GM21390 (cell line): ENCODE results near the gene FASTK.
"Not testable (repeated sequence)": the region's sequence is repeated elsewhere in the genome, so short reads cannot be mapped to it uniquely, and the experiment has no call there.

Experiments
- ATAC-seq: cut with Tn5 transposase; IDR thresholded peaks from one replicate; pipeline ENCODE4 v1.9.1; 2021; ENCODE audit not compliant: unreplicated experiment

The FASTK gene

DNA sequence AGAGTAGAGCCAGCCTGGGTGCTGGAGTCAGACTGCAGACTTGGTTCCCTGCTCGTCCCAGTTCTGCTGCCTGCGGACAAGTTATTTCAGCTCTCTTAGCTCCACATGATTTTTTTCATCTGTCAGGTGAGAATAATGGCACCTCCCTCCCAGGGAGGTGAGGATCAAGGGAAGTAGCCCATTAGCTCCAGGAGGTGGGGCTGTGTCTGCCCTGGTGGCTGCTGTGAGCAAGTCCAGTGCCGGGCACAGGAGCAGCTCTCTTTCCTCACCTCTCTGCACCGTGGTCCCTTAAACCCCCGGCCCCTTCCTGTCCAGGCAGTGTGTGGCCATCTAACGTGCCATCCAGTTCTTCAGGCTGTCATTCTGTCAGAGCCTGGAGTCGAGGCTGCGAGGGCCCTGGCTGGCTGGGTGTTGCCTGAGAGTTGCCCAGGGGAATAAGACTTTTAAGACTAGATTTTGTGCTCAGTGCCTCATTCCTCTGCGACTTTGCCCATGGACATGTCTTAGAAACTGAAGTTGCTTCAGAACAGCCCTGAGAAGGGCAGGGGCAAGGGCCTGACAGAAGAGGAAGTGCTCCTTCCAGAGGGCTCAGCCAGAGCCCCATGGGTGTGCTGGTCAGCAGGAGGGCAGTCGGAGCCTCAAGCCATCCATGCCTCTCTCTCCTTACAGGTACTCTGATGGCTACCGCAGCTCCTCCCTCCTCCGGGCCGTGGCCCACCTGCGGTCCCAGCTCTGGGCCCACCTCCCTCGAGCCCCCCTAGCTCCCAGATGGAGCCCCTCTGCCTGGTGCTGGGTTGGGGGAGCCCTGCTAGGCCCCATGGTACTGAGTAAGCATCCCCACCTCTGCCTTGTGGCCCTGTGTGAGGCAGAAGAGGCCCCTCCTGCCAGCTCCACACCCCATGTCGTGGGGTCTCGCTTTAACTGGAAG, 47.4 kb downstream of the FASTK start:
- ATAC-seq = no peak

DNA sequence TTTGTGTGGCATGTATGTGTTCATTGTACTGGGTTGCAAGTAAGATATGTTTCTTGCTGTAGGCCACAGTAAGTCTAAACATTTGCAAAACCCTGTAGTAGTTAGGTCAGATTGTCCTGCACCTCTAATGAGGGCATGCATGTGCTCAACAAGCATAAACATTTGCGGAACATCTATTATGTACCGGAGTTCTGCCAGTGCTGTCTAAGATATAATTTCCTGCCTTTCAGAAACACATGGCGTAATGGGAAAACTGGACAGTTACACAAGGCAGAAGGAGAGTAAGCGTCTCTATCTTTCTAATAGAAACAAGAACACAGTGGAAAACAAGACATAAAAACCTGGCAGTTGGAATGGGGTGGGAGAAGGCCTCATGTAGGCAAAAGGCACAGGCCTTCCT, 49.6 kb downstream of the FASTK start:
- no peak for ATAC-seq

DNA sequence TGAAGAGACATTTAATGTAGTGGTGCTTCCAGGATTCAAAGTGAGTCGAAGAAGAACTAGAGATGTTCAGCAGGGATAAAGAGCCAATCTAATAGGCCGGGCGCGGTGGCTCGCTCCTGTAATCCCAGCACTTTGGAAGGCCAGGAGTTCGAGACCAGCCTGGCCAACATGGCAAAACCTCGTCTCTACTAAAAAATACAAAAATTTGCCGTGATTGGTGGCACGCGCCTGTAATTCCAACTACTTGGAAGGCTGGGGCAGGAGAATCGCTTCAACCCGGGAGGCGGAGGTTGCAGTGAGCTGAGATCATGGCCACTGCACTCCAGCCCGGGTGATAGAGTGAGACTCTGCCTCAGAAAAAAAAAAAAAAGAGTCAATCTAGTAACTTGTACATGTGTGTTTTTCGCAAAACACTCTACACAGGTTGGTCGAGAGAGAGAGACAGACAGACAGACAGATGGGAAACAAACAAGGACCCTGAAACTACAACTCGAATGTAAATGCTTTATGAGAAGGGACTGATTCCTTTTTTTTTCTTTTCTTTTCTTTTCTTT, 51.6 kb downstream of the FASTK start:
- no peak for ATAC-seq

DNA sequence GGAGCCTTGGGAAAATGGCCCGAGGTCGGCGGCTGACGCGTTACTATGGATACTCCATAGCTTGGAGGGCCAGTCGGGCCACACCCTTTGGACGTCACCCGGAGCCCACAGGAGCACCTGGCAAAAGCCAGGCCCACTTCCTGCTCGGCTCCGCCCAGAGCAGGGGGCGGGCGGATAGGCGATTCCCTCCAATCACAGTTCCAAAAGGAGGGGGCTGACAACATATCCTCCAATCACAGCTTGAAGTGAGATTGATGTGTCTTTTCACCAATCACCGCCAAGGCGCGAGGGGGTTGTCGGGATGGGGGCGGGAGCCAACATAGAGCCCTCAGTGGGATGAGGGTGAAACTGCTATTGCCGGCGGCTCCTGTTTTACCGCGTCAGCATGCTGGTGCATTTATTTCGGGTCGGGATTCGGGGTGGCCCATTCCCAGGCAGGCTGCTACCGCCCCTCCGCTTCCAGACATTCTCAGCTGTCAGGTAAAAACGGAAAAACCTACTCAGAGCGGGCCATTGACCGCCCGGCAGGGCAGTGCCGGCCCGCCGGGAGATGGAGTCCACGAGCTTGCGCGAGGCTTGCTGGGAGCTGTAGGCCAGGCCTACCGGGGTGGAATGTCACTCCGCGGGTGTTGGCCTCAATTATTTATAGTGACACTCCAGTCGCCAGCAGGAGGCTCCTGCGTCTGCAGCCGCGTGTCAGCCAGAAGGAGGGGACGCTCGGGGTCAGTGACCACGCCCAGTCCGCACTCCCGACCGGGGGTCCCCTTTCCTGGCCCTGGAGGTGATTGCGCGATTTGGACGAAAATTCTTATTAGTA, 52.3 kb downstream of the FASTK start, which contains the start of gene ABCB8:
ABCB8 (plus strand) TSS at position 320 of the 817 bp plus-strand sequence; CDS start at position 386, 66 bp downstream.
- peak; percentile 93 for ATAC-seq

DNA sequence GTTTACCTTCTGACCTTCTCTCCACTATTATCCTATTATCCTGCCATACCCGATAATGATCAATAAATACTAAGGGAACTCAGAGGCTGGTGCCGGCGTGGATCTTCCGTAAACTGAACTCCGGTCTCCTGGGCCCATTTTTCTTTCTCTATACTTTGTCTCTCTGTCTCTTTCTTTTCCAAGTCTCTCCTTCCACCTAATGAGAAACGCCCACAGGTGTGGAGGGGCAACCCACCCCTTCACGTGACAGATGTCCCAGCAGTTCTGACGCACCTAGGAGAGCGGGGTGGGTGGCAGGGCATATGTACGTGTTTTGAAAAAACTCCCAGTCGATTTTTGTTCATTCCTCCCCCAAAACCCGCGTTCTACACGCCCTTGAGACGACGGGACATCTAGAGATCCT, 52.9 kb downstream of the FASTK start:
- not testable (repeated sequence) for ATAC-seq

DNA sequence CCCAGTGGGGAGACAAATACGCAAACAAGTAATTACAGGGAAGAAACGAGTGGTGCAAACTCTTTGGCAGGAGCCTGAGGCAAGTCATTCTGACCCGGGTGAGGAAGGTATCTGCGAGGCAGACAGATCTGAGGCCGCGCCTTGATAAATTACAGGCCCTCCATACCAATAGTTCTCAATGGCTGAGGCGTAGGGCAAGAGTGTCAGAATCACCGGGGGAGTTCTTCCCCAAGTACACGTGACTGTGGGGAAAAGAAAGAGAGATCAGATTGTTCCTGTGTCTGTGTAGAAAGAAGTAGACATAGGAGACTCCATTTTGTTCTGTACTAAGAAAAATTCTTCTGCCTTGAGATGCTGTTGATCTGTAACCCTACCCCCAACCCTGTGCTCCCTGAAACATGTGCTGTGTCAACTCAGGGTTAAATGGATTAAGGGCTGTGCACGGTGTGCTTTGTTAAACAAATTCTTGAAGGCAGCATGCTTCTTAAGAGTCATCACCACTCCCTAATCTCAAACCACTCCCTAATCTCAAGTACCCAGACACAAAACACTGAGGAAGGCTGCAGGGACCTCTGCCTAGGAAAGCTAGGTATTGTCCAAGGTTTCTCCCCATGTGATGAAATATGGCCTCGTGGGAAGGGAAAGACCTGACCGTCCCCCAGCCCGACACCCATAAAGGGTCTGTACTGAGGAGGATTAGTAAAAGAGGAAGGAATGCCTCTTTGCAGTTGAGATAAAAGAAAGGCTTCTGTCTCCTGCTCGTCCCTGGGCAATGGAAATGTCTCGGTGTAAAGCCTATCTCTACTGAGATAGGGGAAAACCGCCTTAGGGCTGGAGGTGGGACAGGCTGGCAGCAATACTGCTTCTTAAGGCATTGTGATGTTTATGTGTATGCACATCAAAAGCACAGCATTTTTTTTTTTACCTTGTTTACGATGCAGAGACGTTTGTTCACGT, 53.6 kb downstream of the FASTK start:
- ATAC-seq = not testable (repeated sequence)
